Adipocyte (in vitro differentiated cells): ENCODE measurements around the gene GPANK1.

Source experiments
- DNase-seq: peaks from one replicate; pipeline ENCODE4 v3.0.0-alpha.2; 2015; ENCODE audit warnings: low read depth
- H3K27me3 ChIP-seq: replicated peaks from 2 replicates; pipeline ENCODE4 v1.7.0; 2013; ENCODE audit warnings: mild to moderate bottlenecking, low read length, moderate library complexity; ENCODE audit not compliant: control insufficient read depth, insufficient read depth
- H3K36me3 ChIP-seq: 2 replicates; pipeline ENCODE4 v1.7.0; 2013; ENCODE audit warnings: low read length, mild to moderate bottlenecking, moderate library complexity; ENCODE audit not compliant: control insufficient read depth, insufficient read depth, severe bottlenecking
- H3K4me1 ChIP-seq: 2 replicates; pipeline ENCODE4 v1.7.0; 2013; ENCODE audit warnings: mild to moderate bottlenecking, low read length, moderate library complexity; ENCODE audit not compliant: control insufficient read depth, insufficient read depth
- H3K4me3 ChIP-seq: 2 replicates; pipeline ENCODE4 v1.7.0; 2013; ENCODE audit warnings: mild to moderate bottlenecking, low read length, moderate library complexity
- H3K9ac ChIP-seq: 2 replicates; pipeline ENCODE4 v1.7.0; 2013; ENCODE audit warnings: mild to moderate bottlenecking, low read length, moderate library complexity
- H3K9me3 ChIP-seq: 2 replicates; pipeline ENCODE4 v1.7.0; 2013; ENCODE audit warnings: mild to moderate bottlenecking, low read length, moderate library complexity; ENCODE audit not compliant: control insufficient read depth

The GPANK1 gene

GRCh38 chr6:31643818-31644454 lies 20.9 kb downstream of the GPANK1 start:
- Histone ChIP-seq H3K4me1 (peaks cover 12% of the 10 kb centered on the region), H3K27me3 (no peaks in the 10 kb centered on the region), H3K36me3 (peaks cover 93% of the 10 kb centered on the region), H3K9me3 (no peaks in the 10 kb centered on the region), H3K4me3 (no peak overlapping the region), H3K9ac (no peak overlapping the region)
- no peak for DNase-seq

GRCh38 chr6:31642798-31643570 lies 21.8 kb downstream of the GPANK1 start:
- Histone ChIP-seq H3K9ac (no peak overlapping the region), H3K9me3 (no peaks in the 10 kb centered on the region), H3K36me3 (peaks cover 93% of the 10 kb centered on the region), H3K27me3 (no peaks in the 10 kb centered on the region), H3K4me3 (no peak overlapping the region), H3K4me1 (peaks cover 13% of the 10 kb centered on the region)
- no peak for DNase-seq

- Histone ChIP-seq H3K36me3 (peaks cover 95% of the 10 kb centered on the region), H3K9me3 (no peaks in the 10 kb centered on the region), H3K9ac (no peak overlapping the region), H3K4me3 (no peak overlapping the region), H3K27me3 (no peaks in the 10 kb centered on the region), H3K4me1 (peaks cover 13% of the 10 kb centered on the region)
- DNase-seq = no peak
Measured at GRCh38 chr6:31641370-31641769, 23.4 kb downstream of the GPANK1 start.

- H3K36me3 ChIP-seq = peaks cover 95% of the 10 kb centered on the region
- no peak overlapping the region for H3K9ac ChIP-seq
- peaks cover 13% of the 10 kb centered on the region for H3K4me1 ChIP-seq
- no peaks in the 10 kb centered on the region for H3K27me3 ChIP-seq
- DNase-seq = no peak
- H3K9me3 ChIP-seq = no peaks in the 10 kb centered on the region
- H3K4me3 ChIP-seq = no peak overlapping the region
Measured at GRCh38 chr6:31640612-31641011, 24.2 kb downstream of the GPANK1 start.

- Histone ChIP-seq H3K4me3 (no peak overlapping the region), H3K27me3 (no peaks in the 10 kb centered on the region), H3K36me3 (peaks cover 95% of the 10 kb centered on the region), H3K4me1 (peaks cover 18% of the 10 kb centered on the region), H3K9ac (no peak overlapping the region), H3K9me3 (no peaks in the 10 kb centered on the region)
- peak; percentile 23 for DNase-seq
Measured at GRCh38 chr6:31639449-31639861, 25.3 kb downstream of the GPANK1 start.

- H3K36me3 ChIP-seq = peaks cover 95% of the 10 kb centered on the region
Measured at GRCh38 chr6:31639043-31639442, 25.8 kb downstream of the GPANK1 start.

GRCh38 chr6:31636698-31637596 lies 27.9 kb downstream of the GPANK1 start:
- H3K36me3 ChIP-seq = peaks cover 97% of the 10 kb centered on the region
- DNase-seq = no peak

More at GRCh38 chr6:31639043-31639442, 25.8 kb downstream of the GPANK1 start:
- H3K9ac ChIP-seq = no peak overlapping the region
- no peak for DNase-seq
- no peaks in the 10 kb centered on the region for H3K27me3 ChIP-seq
- no peak overlapping the region for H3K4me3 ChIP-seq
- H3K9me3 ChIP-seq = no peaks in the 10 kb centered on the region
- peaks cover 21% of the 10 kb centered on the region for H3K4me1 ChIP-seq

GRCh38 chr6:31634969-31635575 lies 29.7 kb downstream of the GPANK1 start:
- DNase-seq = no peak
- no peaks in the 10 kb centered on the region for H3K9me3 ChIP-seq
- peaks cover 97% of the 10 kb centered on the region for H3K36me3 ChIP-seq
- H3K9ac ChIP-seq = no peak overlapping the region
- no peak overlapping the region for H3K4me3 ChIP-seq
- H3K4me1 ChIP-seq = peaks cover 19% of the 10 kb centered on the region
- no peaks in the 10 kb centered on the region for H3K27me3 ChIP-seq

More at GRCh38 chr6:31636698-31637596, 27.9 kb downstream of the GPANK1 start:
- Histone ChIP-seq H3K9ac (no peak overlapping the region), H3K9me3 (no peaks in the 10 kb centered on the region), H3K27me3 (no peaks in the 10 kb centered on the region), H3K4me1 (peaks cover 21% of the 10 kb centered on the region), H3K4me3 (no peak overlapping the region)

- peak overlapping the region; percentile 37 for H3K9ac ChIP-seq
- DNase-seq = no peak
- H3K4me3 ChIP-seq = no peak overlapping the region
- no peaks in the 10 kb centered on the region for H3K9me3 ChIP-seq
- peaks cover 97% of the 10 kb centered on the region for H3K36me3 ChIP-seq
- peaks cover 11% of the 10 kb centered on the region for H3K4me1 ChIP-seq
- H3K27me3 ChIP-seq = no peaks in the 10 kb centered on the region
Measured at GRCh38 chr6:31634131-31634530, 30.7 kb downstream of the GPANK1 start.

GRCh38 chr6:31633447-31633846 lies 31.4 kb downstream of the GPANK1 start:
- no peak overlapping the region for H3K9ac ChIP-seq
- no peak overlapping the region for H3K4me3 ChIP-seq
- DNase-seq = no peak
- no peaks in the 10 kb centered on the region for H3K27me3 ChIP-seq
- no peaks in the 10 kb centered on the region for H3K9me3 ChIP-seq
- peaks cover 97% of the 10 kb centered on the region for H3K36me3 ChIP-seq
- H3K4me1 ChIP-seq = peaks cover 7% of the 10 kb centered on the region
